LHCN-M2 (cell line): ENCODE measurements around the gene VDR. TPM values are rescaled to one million over a fixed set of nuclear protein-coding genes. Genes with fewer than 3 reads are reported as not detected.

Source experiments
- DNase-seq: peaks from one replicate; pipeline ENCODE4 v3.0.0-alpha.2; 2012; ENCODE audit warnings: low read depth
- total RNA-seq: library from RNA; depleted of rRNA; stranded (reverse); fragments of >200 nt; gene quantifications from 2 replicates; pipeline ENCODE4 v1.2.3, GENCODE V29; 2014

VDR gene
- total RNA-seq, 1 experiment from 2014 or later: 5.9 TPM

GRCh38 chr12:47931187-47931586 is 26.4 kb upstream of the VDR start:
- DNase-seq: no peak

GRCh38 chr12:47930634-47931033 is 25.8 kb upstream of the VDR start:
- DNase-seq: no peak

GRCh38 chr12:47927346-47927745 is 22.6 kb upstream of the VDR start:
- no peak for DNase-seq

- no peak for DNase-seq
Measured at GRCh38 chr12:47921907-47922306, 17.1 kb upstream of the VDR start.

- no peak for DNase-seq
Measured at GRCh38 chr12:47920913-47921312, 16.1 kb upstream of the VDR start.

- no peak for DNase-seq
Measured at GRCh38 chr12:47913081-47913480, 8.3 kb upstream of the VDR start.

- DNase-seq: no peak
Measured at GRCh38 chr12:47912556-47912955, 7.8 kb upstream of the VDR start.

- DNase-seq: no peak
Measured at GRCh38 chr12:47910981-47911380, 6.2 kb upstream of the VDR start.

- no peak for DNase-seq
Measured at GRCh38 chr12:47910486-47910885, 5.7 kb upstream of the VDR start.

GRCh38 chr12:47909839-47910465 is 5.2 kb upstream of the VDR start:
- no peak for DNase-seq

- no peak for DNase-seq
Measured at GRCh38 chr12:47908738-47909137, 3.9 kb upstream of the VDR start.

GRCh38 chr12:47907851-47908454 is 3.2 kb upstream of the VDR start:
- DNase-seq: no peak

GRCh38 chr12:47903927-47904712 is 674 bp downstream of the VDR start:
- DNase-seq: peak; percentile 74

- DNase-seq: peak; percentile 49
Measured at GRCh38 chr12:47903151-47903611, 1.6 kb downstream of the VDR start.

GRCh38 chr12:47902131-47902639 is 2.6 kb downstream of the VDR start:
- no peak for DNase-seq

GRCh38 chr12:47901718-47902093 is 3.1 kb downstream of the VDR start:
- no peak for DNase-seq

GRCh38 chr12:47901063-47901717 is 3.6 kb downstream of the VDR start:
- DNase-seq: no peak

- no peak for DNase-seq
Measured at GRCh38 chr12:47900131-47901062, 4.4 kb downstream of the VDR start.

- no peak for DNase-seq
Measured at GRCh38 chr12:47899466-47899865, 5.3 kb downstream of the VDR start.

- no peak for DNase-seq
Measured at GRCh38 chr12:47896633-47897032, 8.2 kb downstream of the VDR start.

GRCh38 chr12:47896022-47896421 is 8.8 kb downstream of the VDR start:
- DNase-seq: no peak
